DMS114 treated with DMSO at 0.1 percent for 48 hours (cell line): ENCODE results near the gene EMC1.
A peak's percentile ranks its signal among the peaks of the same experiment; 100 is the strongest.
"Not testable (repeated sequence)": the region's sequence is repeated elsewhere in the genome, so short reads cannot be mapped to it uniquely, and the experiment has no call there.

Experiments used
- DNase-seq: peaks from one replicate; lab custom pipeline; 2025; ENCODE audit not compliant: unreplicated experiment; lab: John Stamatoyannopoulos, UW

Gene EMC1

GRCh38 chr1:19262047-19262446, 10.7 kb upstream of the EMC1 start:
- DNase-seq = no peak

- no peak for DNase-seq
These were observed 9.2 kb upstream of the EMC1 start for GRCh38 chr1:19260211-19261138.

GRCh38 chr1:19258353-19258752, 7.0 kb upstream of the EMC1 start:
- DNase-seq = no peak

- no peak for DNase-seq
These were observed 6.0 kb upstream of the EMC1 start for GRCh38 chr1:19257178-19257914.

- not testable (repeated sequence) for DNase-seq
These were observed 5.0 kb upstream of the EMC1 start for GRCh38 chr1:19256301-19256700.

- DNase-seq = no peak
These were observed 4.0 kb upstream of the EMC1 start for GRCh38 chr1:19255288-19255687.

- DNase-seq = no peak
These were observed 3.1 kb upstream of the EMC1 start for GRCh38 chr1:19254416-19254815.

- no peak for DNase-seq
These were observed 557 bp downstream of the EMC1 start for GRCh38 chr1:19250629-19251304.

GRCh38 chr1:19240673-19241538, 10.4 kb downstream of the EMC1 start:
- peak; percentile 14 for DNase-seq

GRCh38 chr1:19239876-19240275, 11.4 kb downstream of the EMC1 start:
- no peak for DNase-seq

GRCh38 chr1:19234224-19234623, 17.1 kb downstream of the EMC1 start:
- DNase-seq = no peak

GRCh38 chr1:19232524-19232846, 18.8 kb downstream of the EMC1 start:
- no peak for DNase-seq

GRCh38 chr1:19231736-19232523, 19.4 kb downstream of the EMC1 start:
- DNase-seq = not testable (repeated sequence)

GRCh38 chr1:19229828-19230325, 21.4 kb downstream of the EMC1 start:
- DNase-seq = no peak

- DNase-seq = no peak
These were observed 22.1 kb downstream of the EMC1 start for GRCh38 chr1:19229229-19229628.

- DNase-seq = no peak
These were observed 28.1 kb downstream of the EMC1 start for GRCh38 chr1:19222979-19223824.

GRCh38 chr1:19222573-19222972, 28.8 kb downstream of the EMC1 start:
- DNase-seq = no peak

GRCh38 chr1:19220991-19221390, 30.3 kb downstream of the EMC1 start:
- DNase-seq = no peak
